Testis (tissue), 2 donors: ENCODE measurements around the gene RPTOR.

Experiments
- POLR2A ChIP-seq: fragments of 450-650 bp; IDR thresholded peaks from one replicate; pipeline ENCODE4 v1.6.1; 2017; ENCODE audit warnings: antibody characterized with exemption, mild to moderate bottlenecking, moderate library complexity
- TF ChIP-seq, protein P1 (sequence below), 3 experiments: fragments of 450-650 bp in 2 of 3; fragments of 200-600 bp in 1 of 3; sonication (generic) in 1 of 3; IDR thresholded peaks; one replicate each; pipeline ENCODE4 v1.5.1; 2016 to 2019; ENCODE audit warnings: antibody characterized with exemption in 3 of 3, mild to moderate bottlenecking in 2 of 3, moderate library complexity in 1 of 3

DNA sequence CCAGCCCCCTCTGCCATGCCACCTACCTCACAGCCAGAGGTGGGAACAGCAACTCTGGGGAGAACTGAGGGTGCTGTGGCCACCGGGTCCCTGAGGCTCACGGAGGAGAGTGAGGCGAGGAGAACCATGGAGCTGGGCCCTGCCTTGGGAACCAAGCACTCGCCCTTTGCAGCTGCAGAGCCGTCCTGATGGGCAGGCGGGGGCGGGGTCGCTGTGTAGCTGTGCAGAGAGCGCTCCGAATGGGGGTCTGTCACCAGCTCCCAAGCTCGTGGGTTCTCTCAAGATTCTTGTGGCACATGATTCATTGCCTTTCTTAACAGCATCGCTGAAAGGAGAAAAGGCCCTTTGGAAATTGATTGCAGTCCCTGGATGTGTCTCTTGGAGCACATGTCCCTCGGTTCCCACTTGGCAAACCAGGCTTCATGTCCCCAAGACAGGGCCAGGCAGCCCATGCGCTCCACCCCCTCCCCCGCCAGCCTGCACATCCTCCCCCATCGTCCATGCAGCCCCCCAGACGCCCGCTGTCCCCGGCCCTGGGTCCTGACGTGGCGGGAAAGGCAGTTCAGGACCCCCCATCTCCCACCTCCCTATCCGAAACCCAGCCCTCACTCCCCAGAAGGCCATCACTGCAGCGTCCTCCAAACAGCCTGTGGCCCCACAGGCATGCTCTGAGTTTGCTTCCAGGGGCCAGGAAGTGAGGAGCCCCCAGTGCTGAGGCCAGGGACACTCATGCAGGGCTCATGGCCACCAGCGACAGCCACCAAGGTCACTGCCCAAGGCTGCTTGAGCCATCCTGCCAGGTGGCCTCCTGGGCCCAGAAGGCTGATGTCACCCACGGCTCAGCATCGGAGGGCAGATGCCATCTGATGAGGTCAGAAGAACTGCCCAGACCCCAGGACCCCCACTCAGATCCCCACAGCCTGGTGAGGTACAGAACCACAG, 426.4 kb downstream of the RPTOR start:
- TF ChIP-seq, protein P1, sequence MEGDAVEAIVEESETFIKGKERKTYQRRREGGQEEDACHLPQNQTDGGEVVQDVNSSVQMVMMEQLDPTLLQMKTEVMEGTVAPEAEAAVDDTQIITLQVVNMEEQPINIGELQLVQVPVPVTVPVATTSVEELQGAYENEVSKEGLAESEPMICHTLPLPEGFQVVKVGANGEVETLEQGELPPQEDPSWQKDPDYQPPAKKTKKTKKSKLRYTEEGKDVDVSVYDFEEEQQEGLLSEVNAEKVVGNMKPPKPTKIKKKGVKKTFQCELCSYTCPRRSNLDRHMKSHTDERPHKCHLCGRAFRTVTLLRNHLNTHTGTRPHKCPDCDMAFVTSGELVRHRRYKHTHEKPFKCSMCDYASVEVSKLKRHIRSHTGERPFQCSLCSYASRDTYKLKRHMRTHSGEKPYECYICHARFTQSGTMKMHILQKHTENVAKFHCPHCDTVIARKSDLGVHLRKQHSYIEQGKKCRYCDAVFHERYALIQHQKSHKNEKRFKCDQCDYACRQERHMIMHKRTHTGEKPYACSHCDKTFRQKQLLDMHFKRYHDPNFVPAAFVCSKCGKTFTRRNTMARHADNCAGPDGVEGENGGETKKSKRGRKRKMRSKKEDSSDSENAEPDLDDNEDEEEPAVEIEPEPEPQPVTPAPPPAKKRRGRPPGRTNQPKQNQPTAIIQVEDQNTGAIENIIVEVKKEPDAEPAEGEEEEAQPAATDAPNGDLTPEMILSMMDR (IDR thresholded peaks at IDR 0.05), result peak in 1 of 3 experiments; percentile 7
- TF ChIP-seq POLR2A, result no peak
